ENCODE measurements around the gene GNG12.

GRCh38 chr1:67836769-67837168 lies 3.5 kb upstream of the GNG12 start:
- no peak for TF ChIP-seq EZH2 (IDR thresholded peaks at IDR 0.05; ENCODE audit: borderline replicate concordance, insufficient read depth, low read depth, low read length, poor library complexity, severe bottlenecking)
- TF ChIP-seq CTCF (IDR thresholded peaks at IDR 0.05), result no peak
